HG02852 (cell line): ENCODE results near the gene KIAA1755.
"Not testable (repeated sequence)": the region's sequence is repeated elsewhere in the genome, so short reads cannot be mapped to it uniquely, and the experiment has no call there.

Experiments
- ATAC-seq: cut with Tn5 transposase; IDR thresholded peaks from one replicate; pipeline ENCODE4 v1.9.1; 2021; ENCODE audit warnings: mild to moderate bottlenecking, moderate library complexity; ENCODE audit not compliant: unreplicated experiment

KIAA1755 gene

GRCh38 chr20:38267296-38267695 is 6.8 kb upstream of the KIAA1755 start:
- ATAC-seq = no peak

GRCh38 chr20:38266426-38266825 is 5.9 kb upstream of the KIAA1755 start:
- ATAC-seq = no peak

- no peak for ATAC-seq
These were observed 2.4 kb upstream of the KIAA1755 start for GRCh38 chr20:38262931-38263330.

- ATAC-seq = no peak
These were observed 487 bp upstream of the KIAA1755 start for GRCh38 chr20:38261054-38261390.

GRCh38 chr20:38260025-38260377 is 534 bp downstream of the KIAA1755 start:
- ATAC-seq = no peak

GRCh38 chr20:38258545-38259215 is 1.9 kb downstream of the KIAA1755 start:
- ATAC-seq = no peak

GRCh38 chr20:38256966-38257365 is 3.6 kb downstream of the KIAA1755 start:
- ATAC-seq = no peak

- no peak for ATAC-seq
These were observed 4.5 kb downstream of the KIAA1755 start for GRCh38 chr20:38256021-38256420.

GRCh38 chr20:38255393-38255792 is 5.1 kb downstream of the KIAA1755 start:
- no peak for ATAC-seq

GRCh38 chr20:38254621-38255020 is 5.9 kb downstream of the KIAA1755 start:
- ATAC-seq = not testable (repeated sequence)

- ATAC-seq = no peak
These were observed 7.0 kb downstream of the KIAA1755 start for GRCh38 chr20:38253571-38253970.

GRCh38 chr20:38252292-38253288 is 7.9 kb downstream of the KIAA1755 start:
- no peak for ATAC-seq

GRCh38 chr20:38251441-38251840 is 9.1 kb downstream of the KIAA1755 start:
- ATAC-seq = not testable (repeated sequence)

- no peak for ATAC-seq
These were observed 9.9 kb downstream of the KIAA1755 start for GRCh38 chr20:38250609-38251008.

- no peak for ATAC-seq
These were observed 10.8 kb downstream of the KIAA1755 start for GRCh38 chr20:38249536-38250310.

GRCh38 chr20:38248133-38248532 is 12.4 kb downstream of the KIAA1755 start:
- no peak for ATAC-seq

- ATAC-seq = not testable (repeated sequence)
These were observed 12.8 kb downstream of the KIAA1755 start for GRCh38 chr20:38247725-38248124.

- no peak for ATAC-seq
These were observed 13.4 kb downstream of the KIAA1755 start for GRCh38 chr20:38247166-38247509.

GRCh38 chr20:38246357-38247165 is 14.0 kb downstream of the KIAA1755 start:
- ATAC-seq = no peak

- no peak for ATAC-seq
These were observed 14.8 kb downstream of the KIAA1755 start for GRCh38 chr20:38245753-38246152.

GRCh38 chr20:38243709-38244020 is 16.9 kb downstream of the KIAA1755 start:
- ATAC-seq = no peak
